Measurements from ENCODE around the gene MB21D2.

GRCh38 chr3:192778508-192778907 lies 139.1 kb downstream of the MB21D2 start:
- TF ChIP-seq CTCF (IDR thresholded peaks at IDR 0.05; ENCODE audit: insufficient read depth, low read depth, low read length) (no peak), EZH2 (IDR thresholded peaks at IDR 0.05; ENCODE audit: insufficient read depth, low read length) (no peak)
